SK-N-MC (cell line): ENCODE results near the gene DPH1.
A peak's percentile ranks its signal among the peaks of the same experiment; 100 is the strongest.

Experiments used
- DNase-seq: peaks from one replicate; pipeline ENCODE4 v3.0.0-alpha.2; 2011; ENCODE audit warnings: low read depth, low spot score
- H3K27ac ChIP-seq: fragments of 200-600 bp; sonication (generic); 2 replicates; pipeline ENCODE4 v1.5.1; 2016; ENCODE audit warnings: mixed run types
- H3K36me3 ChIP-seq: fragments of 200-600 bp; sonication (generic); 2 replicates; pipeline ENCODE4 v1.6.1; 2017; ENCODE audit warnings: antibody characterized with exemption, low read length, mixed read lengths; ENCODE audit not compliant: insufficient read depth
- H3K4me3 ChIP-seq: fragments of 200-600 bp; sonication (generic); 2 replicates; pipeline ENCODE4 v1.5.1; 2016
- H3K9ac ChIP-seq: fragments of 200-600 bp; sonication (generic); 2 replicates; pipeline ENCODE4 v1.8.0; 2017; ENCODE audit warnings: mixed run types, mixed read lengths; ENCODE audit not compliant: insufficient read length
- H3K9me3 ChIP-seq: fragments of 200-600 bp; sonication (generic); 2 replicates; pipeline ENCODE4 v1.6.1; 2017; ENCODE audit warnings: low read depth, mild to moderate bottlenecking, antibody characterized with exemption, low read length, moderate library complexity, mixed read lengths
- EZH2 ChIP-seq: fragments of 200-600 bp; sonication (generic); IDR thresholded peaks from one replicate; pipeline ENCODE4 v1.6.1; 2017; ENCODE audit warnings: antibody characterized with exemption
- FOXP2 ChIP-seq: optimal IDR thresholded peaks from 2 replicates; pipeline ENCODE3; 2011; ENCODE audit warnings: mild to moderate bottlenecking, moderate library complexity; ENCODE audit not compliant: insufficient read depth; ENCODE audit errors: extremely low read length, control extremely low read depth
- POLR2AphosphoS5 ChIP-seq: IDR thresholded peaks from 2 replicates; pipeline ENCODE4 v1.6.1; 2012; ENCODE audit warnings: mild to moderate bottlenecking, low read depth, low read length, borderline replicate concordance

DPH1 gene

GRCh38 chr17:2041561-2042389 lies 11.8 kb downstream of the DPH1 start, which contains the start of gene OVCA2:
OVCA2 (plus strand) TSS chr17:2042022; CDS start chr17:2042048, 26 bp downstream.
- H3K4me3 ChIP-seq, result peak within 1 kb of the TSS; percentile 94
- DNase-seq, result no peak
- H3K36me3 ChIP-seq, result peaks cover 15% of the 10 kb centered on the region
- H3K27ac ChIP-seq, result peak within 1 kb of the TSS; percentile 76; the same call in 1 of the 2 replicates
- H3K9me3 ChIP-seq, result no peaks in the 10 kb centered on the region
- peak; percentile 67 for TF ChIP-seq POLR2AphosphoS5
- TF ChIP-seq EZH2, result no peak
- H3K9ac ChIP-seq, result peak within 1 kb of the TSS; percentile 89

- peaks cover 10% of the 10 kb centered on the region for H3K36me3 ChIP-seq
- TF ChIP-seq FOXP2 (no peak), EZH2 (no peak), POLR2AphosphoS5 (no peak)
- H3K4me3 ChIP-seq, result peak overlapping the region; percentile 94
- H3K27ac ChIP-seq, result peak overlapping the region; percentile 76; the same call in 1 of the 2 replicates
- peak overlapping the region; percentile 89 for H3K9ac ChIP-seq
- H3K9me3 ChIP-seq, result no peaks in the 10 kb centered on the region
- DNase-seq, result no peak
Observed at GRCh38 chr17:2042390-2042847, 12.5 kb downstream of the DPH1 start.

DNA sequence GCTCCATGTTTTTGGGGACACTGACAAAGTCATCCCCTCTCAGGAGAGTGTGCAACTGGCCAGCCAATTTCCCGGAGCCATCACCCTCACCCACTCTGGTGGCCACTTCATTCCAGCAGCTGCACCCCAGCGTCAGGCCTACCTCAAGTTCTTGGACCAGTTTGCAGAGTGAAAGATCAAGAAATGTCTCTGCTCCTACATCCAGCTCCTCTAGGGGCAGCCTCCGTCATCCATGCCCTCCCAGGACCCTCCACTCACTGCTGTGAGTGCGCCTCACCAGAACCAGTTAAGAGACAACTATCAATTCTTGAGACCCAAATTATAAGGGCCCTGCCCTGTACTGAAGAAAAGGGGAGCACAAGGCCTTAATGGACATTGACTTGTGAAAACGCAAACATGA lies 13.0 kb downstream of the DPH1 start:
- Histone ChIP-seq H3K4me3 (peak overlapping the region; percentile 94), H3K9me3 (no peaks in the 10 kb centered on the region), H3K36me3 (peaks cover 8% of the 10 kb centered on the region), H3K9ac (peak overlapping the region; percentile 89), H3K27ac (no peak overlapping the region)
- no peak for DNase-seq
- TF ChIP-seq FOXP2 (no peak), POLR2AphosphoS5 (no peak), EZH2 (no peak)

- no peak overlapping the region for H3K9ac ChIP-seq
- no peak for TF ChIP-seq EZH2
- TF ChIP-seq POLR2AphosphoS5, result no peak
- no peak for TF ChIP-seq FOXP2
- no peak for DNase-seq
- no peaks in the 10 kb centered on the region for H3K9me3 ChIP-seq
- H3K27ac ChIP-seq, result peak overlapping the region; percentile 13; the same call in 1 of the 2 replicates
- no peak overlapping the region for H3K4me3 ChIP-seq
- H3K36me3 ChIP-seq, result peaks cover 8% of the 10 kb centered on the region
Observed at GRCh38 chr17:2043785-2044184, 13.8 kb downstream of the DPH1 start.

GRCh38 chr17:2044263-2044894 lies 14.4 kb downstream of the DPH1 start:
- Histone ChIP-seq H3K4me3 (no peak overlapping the region), H3K9ac (no peak overlapping the region), H3K36me3 (peaks cover 8% of the 10 kb centered on the region), H3K27ac (no peak overlapping the region), H3K9me3 (no peaks in the 10 kb centered on the region)
- DNase-seq, result no peak
- no peak for TF ChIP-seq POLR2AphosphoS5
- TF ChIP-seq EZH2, result no peak
- no peak for TF ChIP-seq FOXP2

GRCh38 chr17:2047590-2047989 lies 17.6 kb downstream of the DPH1 start:
- Histone ChIP-seq H3K9ac (no peak overlapping the region), H3K27ac (no peak overlapping the region), H3K4me3 (no peak overlapping the region), H3K36me3 (peaks cover 8% of the 10 kb centered on the region), H3K9me3 (no peaks in the 10 kb centered on the region)
- TF ChIP-seq FOXP2, result no peak
- no peak for TF ChIP-seq EZH2
- TF ChIP-seq POLR2AphosphoS5, result no peak
- DNase-seq, result no peak

DNA sequence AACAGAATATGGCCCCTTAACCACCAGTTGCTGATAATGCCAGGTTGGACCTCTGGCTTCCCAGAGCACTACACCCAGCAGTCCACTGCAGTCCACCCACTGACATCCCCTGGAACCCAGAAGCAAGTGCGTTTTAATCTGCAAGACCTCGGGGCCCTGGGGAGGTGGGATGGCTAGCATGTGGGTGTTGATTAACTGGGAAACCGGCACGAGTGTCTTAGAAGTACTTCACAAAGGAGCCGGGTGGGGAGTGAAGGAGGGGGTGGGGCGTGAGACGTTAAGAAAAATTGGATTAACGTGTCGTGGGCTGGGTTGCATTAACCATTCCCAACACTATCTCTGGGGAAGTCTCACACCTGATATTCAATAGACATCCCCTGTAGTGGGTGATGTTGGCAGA lies 18.9 kb downstream of the DPH1 start:
- TF ChIP-seq POLR2AphosphoS5 (no peak), EZH2 (no peak), FOXP2 (no peak)
- H3K36me3 ChIP-seq, result no peaks in the 10 kb centered on the region
- H3K9ac ChIP-seq, result no peak overlapping the region
- H3K9me3 ChIP-seq, result no peaks in the 10 kb centered on the region
- no peak for DNase-seq
- H3K4me3 ChIP-seq, result peak overlapping the region; percentile 93
- no peak overlapping the region for H3K27ac ChIP-seq
